Lung (tissue), 12 donors: ENCODE measurements around the gene KRTAP10-2. TPM values are rescaled to one million over a fixed set of nuclear protein-coding genes. Genes with fewer than 3 reads are reported as not detected.

ENCODE experiments used
- ATAC-seq: fragments of 200-7000 bp; cut with Tn5 transposase; one replicate; pipeline ENCODE4 v1.9.1; 2020; ENCODE audit warnings: moderate number of reproducible peaks; ENCODE audit not compliant: insufficient read depth, low FRiP score
- DNase-seq, 3 donors: peaks; one replicate each; pipeline ENCODE4 v3.0.0-alpha.2; 2013 to 2017
- H3K27ac ChIP-seq, 2 donors: one replicate each; pipeline ENCODE4 v1.5.1; 2013; ENCODE audit warnings: mild to moderate bottlenecking in 2 of 2, moderate library complexity in 2 of 2, control low read depth in 1 of 2, inconsistent platforms in 1 of 2, low read depth in 1 of 2, low read length in 1 of 2
- H3K27me3 ChIP-seq, 3 donors: one replicate each; pipeline ENCODE4 v1.5.1; 2013; ENCODE audit warnings: low read length in 2 of 3; ENCODE audit not compliant: control insufficient read depth in 3 of 3, insufficient read depth in 3 of 3
- H3K36me3 ChIP-seq, 4 donors: one replicate each; pipeline ENCODE4 v1.5.1; 2013; ENCODE audit warnings: low read length in 4 of 4, mild to moderate bottlenecking in 1 of 4, moderate library complexity in 1 of 4; ENCODE audit not compliant: control insufficient read depth in 4 of 4, insufficient read depth in 4 of 4
- H3K4me1 ChIP-seq, 5 donors: one replicate each; pipeline ENCODE4 v1.5.1; 2013; ENCODE audit warnings: low read length in 5 of 5, mild to moderate bottlenecking in 2 of 5, moderate library complexity in 1 of 5; ENCODE audit not compliant: control insufficient read depth in 5 of 5, insufficient read depth in 5 of 5
- H3K4me3 ChIP-seq: one replicate; pipeline ENCODE4 v1.5.1; 2013; ENCODE audit warnings: mild to moderate bottlenecking, control low read depth, moderate library complexity
- H3K9ac ChIP-seq, 2 donors: one replicate each; pipeline ENCODE4 v1.5.1; 2013; ENCODE audit warnings: low read length in 2 of 2, control low read depth in 1 of 2; ENCODE audit not compliant: insufficient read depth in 1 of 2
- H3K9me3 ChIP-seq, 4 donors: one replicate each; pipeline ENCODE4 v1.5.1; 2013; ENCODE audit warnings: low read length in 3 of 4, mild to moderate bottlenecking in 1 of 4, moderate library complexity in 1 of 4; ENCODE audit not compliant: control insufficient read depth in 4 of 4, insufficient read depth in 3 of 4
- CTCF ChIP-seq: IDR thresholded peaks from 2 replicates; pipeline ENCODE4 v1.5.1; 2012; ENCODE audit warnings: mild to moderate bottlenecking; ENCODE audit errors: control extremely low read depth, extremely low read depth
- WGBS, 2 donors: extraction: QIAGEN DNeasy Blood & Tissue Kit; methylation state at CpG; one replicate each; pipeline ENCODE4 v1.1.7; 2013; 5-methylcytosine and 5-hydroxymethylcytosine counted together
- polyA plus RNA-seq, 2 donors: library from polyadenylated mRNA; stranded (reverse); fragments of 200-250 nt; gene quantifications; one replicate each; pipeline ENCODE4 v1.2.1, GENCODE V29; 2013
- total RNA-seq, 2 donors: library from RNA; depleted of rRNA in 1 of 2; stranded (reverse); fragments of >200 nt in 1 of 2; gene quantifications; one replicate each; pipeline ENCODE4 v1.2.1, GENCODE V29; 2014 to 2021
- donor health status: control.
- donor health status: control.
- donor health status: Bipolar disorder and iron deficiency.
- donor health status: healthy.
- donor health status: DM: yes; HTN: yes; CAD: no.

Gene KRTAP10-2
- total and polyA plus RNA-seq, 4 donors = not detected

GRCh38 chr21:44520326-44521300 is 30.7 kb downstream of the KRTAP10-2 start:
- H3K27me3 ChIP-seq = no peaks in the 10 kb centered on the region
- no peaks in the 10 kb centered on the region for H3K4me1 ChIP-seq
- no peak overlapping the region for H3K9ac ChIP-seq
- no peak for TF ChIP-seq CTCF
- DNase-seq = no peak
- no peak overlapping the region for H3K4me3 ChIP-seq
- H3K36me3 ChIP-seq = no peaks in the 10 kb centered on the region
- no peak for ATAC-seq
- no peak overlapping the region for H3K27ac ChIP-seq
- WGBS, 2 donors = 88 to 92% methylated on average over 31 of the region's 31 CpGs
- peaks cover 0 to 6% (median 0%) of the 10 kb centered on the region in 4 donors for H3K9me3 ChIP-seq

- no peak for TF ChIP-seq CTCF
- no peak for DNase-seq
- 87 to 92% methylated on average over 28 of the region's 28 CpGs for WGBS, 2 donors
Measured at GRCh38 chr21:44519346-44520325, 31.7 kb downstream of the KRTAP10-2 start.

GRCh38 chr21:44518686-44519085 is 32.6 kb downstream of the KRTAP10-2 start:
- DNase-seq (no peak), ATAC-seq (no peak)
- WGBS, 2 donors = 76 to 84% methylated on average over 12 of the region's 12 CpGs
- no peaks in the 10 kb centered on the region for H3K27me3 ChIP-seq
- no peaks in the 10 kb centered on the region for H3K36me3 ChIP-seq
- H3K4me3 ChIP-seq = no peak overlapping the region
- TF ChIP-seq CTCF = no peak
- peaks cover 0 to 6% (median 0%) of the 10 kb centered on the region in 4 donors for H3K9me3 ChIP-seq
- H3K9ac ChIP-seq = no peak overlapping the region
- no peaks in the 10 kb centered on the region for H3K4me1 ChIP-seq
- no peak overlapping the region for H3K27ac ChIP-seq

More at GRCh38 chr21:44519346-44520325, 31.7 kb downstream of the KRTAP10-2 start:
- Histone ChIP-seq H3K4me1 (no peaks in the 10 kb centered on the region), H3K4me3 (no peak overlapping the region), H3K27me3 (no peaks in the 10 kb centered on the region), H3K36me3 (no peaks in the 10 kb centered on the region), H3K9ac (no peak overlapping the region), H3K27ac (no peak overlapping the region), H3K9me3 (peaks cover 0 to 6% (median 0%) of the 10 kb centered on the region in 4 donors)
- no peak for ATAC-seq
